Nephron progenitor cell (in vitro differentiated cells): ENCODE measurements around the gene SGPL1.

Source experiments
- DNase-seq: peaks from one replicate; pipeline ENCODE4 v3.0.0; 2021
- H3K27ac Mint-ChIP-seq: 2 replicates; pipeline ENCODE4 v1.8.0; 2021; ENCODE audit warnings: mild to moderate bottlenecking, moderate library complexity, mixed read lengths
- H3K27me3 Mint-ChIP-seq: 2 replicates; pipeline ENCODE4 v1.8.0; 2021; ENCODE audit warnings: mild to moderate bottlenecking, low read depth, mixed read lengths; ENCODE audit not compliant: poor library complexity
- H3K36me3 Mint-ChIP-seq: 2 replicates; pipeline ENCODE4 v1.8.0; 2021; ENCODE audit warnings: low read depth, mixed read lengths
- H3K4me1 Mint-ChIP-seq: 2 replicates; pipeline ENCODE4 v1.8.0; 2021; ENCODE audit warnings: mixed read lengths
- H3K4me3 Mint-ChIP-seq: 2 replicates; pipeline ENCODE4 v1.8.0; 2021; ENCODE audit warnings: mild to moderate bottlenecking, moderate library complexity, mixed read lengths
- H3K9me3 Mint-ChIP-seq: 2 replicates; pipeline ENCODE4 v1.8.0; 2021; ENCODE audit warnings: mild to moderate bottlenecking, moderate library complexity, mixed read lengths
- TF ChIP-seq, protein P1 (sequence below): fragments of 200-600 bp; sonication (generic); IDR thresholded peaks from 2 replicates; pipeline ENCODE4 v1.5.0; 2021; ENCODE audit warnings: antibody characterized with exemption

Gene SGPL1

DNA sequence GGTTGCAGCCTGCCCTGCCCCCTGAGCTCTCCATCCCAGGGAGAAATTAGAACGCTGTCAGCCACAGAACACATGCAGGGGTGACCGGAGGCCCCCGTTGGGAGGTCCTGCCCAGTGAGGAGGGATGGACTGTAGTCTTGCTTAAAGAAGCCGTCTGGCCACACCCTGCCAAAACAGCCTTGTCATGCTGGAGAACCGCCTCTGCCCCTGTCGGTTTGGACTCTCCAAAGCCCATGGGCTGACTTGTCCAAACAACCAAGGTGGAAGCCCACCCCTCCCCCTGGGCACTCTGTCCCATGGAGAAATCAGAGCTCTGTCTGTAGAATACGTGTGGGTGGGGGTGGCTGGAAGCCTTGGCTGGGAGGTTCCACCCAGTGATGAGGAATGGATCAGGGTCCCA, 17.9 kb upstream of the SGPL1 start:
- TF ChIP-seq, protein P1, sequence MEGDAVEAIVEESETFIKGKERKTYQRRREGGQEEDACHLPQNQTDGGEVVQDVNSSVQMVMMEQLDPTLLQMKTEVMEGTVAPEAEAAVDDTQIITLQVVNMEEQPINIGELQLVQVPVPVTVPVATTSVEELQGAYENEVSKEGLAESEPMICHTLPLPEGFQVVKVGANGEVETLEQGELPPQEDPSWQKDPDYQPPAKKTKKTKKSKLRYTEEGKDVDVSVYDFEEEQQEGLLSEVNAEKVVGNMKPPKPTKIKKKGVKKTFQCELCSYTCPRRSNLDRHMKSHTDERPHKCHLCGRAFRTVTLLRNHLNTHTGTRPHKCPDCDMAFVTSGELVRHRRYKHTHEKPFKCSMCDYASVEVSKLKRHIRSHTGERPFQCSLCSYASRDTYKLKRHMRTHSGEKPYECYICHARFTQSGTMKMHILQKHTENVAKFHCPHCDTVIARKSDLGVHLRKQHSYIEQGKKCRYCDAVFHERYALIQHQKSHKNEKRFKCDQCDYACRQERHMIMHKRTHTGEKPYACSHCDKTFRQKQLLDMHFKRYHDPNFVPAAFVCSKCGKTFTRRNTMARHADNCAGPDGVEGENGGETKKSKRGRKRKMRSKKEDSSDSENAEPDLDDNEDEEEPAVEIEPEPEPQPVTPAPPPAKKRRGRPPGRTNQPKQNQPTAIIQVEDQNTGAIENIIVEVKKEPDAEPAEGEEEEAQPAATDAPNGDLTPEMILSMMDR: no peak
- no peak overlapping the region for H3K27ac Mint-ChIP-seq
- no peak overlapping the region for H3K4me3 Mint-ChIP-seq
- H3K36me3 Mint-ChIP-seq: no peaks in the 10 kb centered on the region
- H3K9me3 Mint-ChIP-seq: peaks cover 23% of the 10 kb centered on the region
- H3K27me3 Mint-ChIP-seq: peaks cover 14% of the 10 kb centered on the region
- DNase-seq: no peak
- H3K4me1 Mint-ChIP-seq: no peaks in the 10 kb centered on the region

DNA sequence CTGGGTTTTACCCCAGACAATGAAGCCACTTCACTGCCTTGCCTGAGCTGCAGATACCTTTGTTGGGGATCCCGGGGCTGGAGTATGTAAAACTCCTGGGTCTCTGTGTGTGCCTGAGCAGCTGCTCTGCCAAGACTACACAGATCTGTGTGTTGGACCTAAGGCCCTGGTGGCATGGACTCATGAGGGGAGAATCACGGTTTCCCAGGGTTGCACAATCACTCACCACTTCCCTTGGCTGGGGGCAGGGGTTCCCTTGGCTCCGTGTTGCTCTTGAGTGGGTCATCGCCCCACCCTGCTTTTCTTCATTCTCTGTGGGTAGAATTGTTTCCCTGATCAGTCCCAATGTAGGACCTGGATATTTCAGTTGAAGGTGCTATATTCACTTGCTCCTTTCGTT, 16.6 kb upstream of the SGPL1 start:
- TF ChIP-seq, protein P1: no peak
- no peak overlapping the region for H3K4me3 Mint-ChIP-seq
- H3K27ac Mint-ChIP-seq: no peak overlapping the region
- H3K9me3 Mint-ChIP-seq: peaks cover 26% of the 10 kb centered on the region
- peaks cover 12% of the 10 kb centered on the region for H3K27me3 Mint-ChIP-seq
- no peaks in the 10 kb centered on the region for H3K4me1 Mint-ChIP-seq
- no peaks in the 10 kb centered on the region for H3K36me3 Mint-ChIP-seq
- DNase-seq: no peak

DNA sequence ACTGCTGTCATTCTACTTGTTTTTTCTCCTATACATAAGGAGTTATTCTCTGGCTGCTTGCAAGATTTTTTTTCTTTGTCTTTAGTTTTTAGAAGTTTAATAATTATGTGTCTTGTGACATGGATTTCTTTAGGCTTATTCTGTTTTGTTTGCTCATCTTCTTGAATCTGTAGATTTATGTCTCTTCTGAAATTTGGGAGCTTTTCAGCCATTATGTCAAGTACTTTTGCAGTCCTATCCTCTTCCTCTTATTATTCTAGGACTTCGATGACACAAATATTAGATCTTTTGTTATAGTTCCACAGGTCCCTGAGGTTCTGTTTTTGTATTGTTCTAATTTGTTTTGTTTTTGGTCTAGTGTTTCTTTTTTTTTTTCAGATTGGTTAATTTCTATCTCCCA, 13.9 kb upstream of the SGPL1 start:
- no peak overlapping the region for H3K4me3 Mint-ChIP-seq
- no peak overlapping the region for H3K27ac Mint-ChIP-seq
- TF ChIP-seq, protein P1: no peak
- DNase-seq: no peak
- H3K27me3 Mint-ChIP-seq: peaks cover 9% of the 10 kb centered on the region
- H3K9me3 Mint-ChIP-seq: peaks cover 20% of the 10 kb centered on the region
- no peaks in the 10 kb centered on the region for H3K4me1 Mint-ChIP-seq
- H3K36me3 Mint-ChIP-seq: no peaks in the 10 kb centered on the region

DNA sequence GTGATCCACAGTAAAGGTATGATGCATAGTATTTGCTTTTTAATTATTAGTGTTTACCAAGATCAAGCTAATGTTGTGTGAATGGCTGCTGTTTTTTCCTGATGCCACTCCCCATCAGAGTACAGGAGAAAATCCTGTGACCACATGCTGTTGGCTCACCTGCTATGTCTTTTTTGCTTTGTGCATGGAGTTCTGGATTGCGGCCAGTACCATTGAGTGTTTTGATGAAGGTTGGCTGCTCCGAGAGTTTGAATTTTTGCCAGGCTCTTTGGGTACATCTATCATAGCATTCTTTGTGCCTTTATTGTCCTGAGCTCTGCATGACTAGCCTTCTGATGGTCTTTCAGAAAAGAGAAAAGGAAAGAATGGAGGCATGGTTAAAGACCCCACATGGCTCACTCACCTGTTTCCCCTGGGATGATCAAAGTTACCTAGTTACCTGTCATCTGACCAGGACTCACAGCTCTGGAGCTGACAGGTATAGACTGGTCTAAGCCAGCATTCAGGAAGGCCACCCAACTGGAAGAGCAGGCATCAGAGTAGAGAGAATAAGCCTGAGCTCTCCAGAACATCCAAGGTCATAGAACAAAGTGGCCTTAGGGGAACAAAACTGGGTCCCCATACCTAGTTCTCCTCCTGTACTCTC, 11.8 kb upstream of the SGPL1 start:
- Mint-ChIP-seq H3K9me3 (peaks cover 13% of the 10 kb centered on the region), H3K4me1 (peaks cover 3% of the 10 kb centered on the region), H3K27ac (no peak overlapping the region), H3K4me3 (no peak overlapping the region), H3K36me3 (no peaks in the 10 kb centered on the region), H3K27me3 (peaks cover 7% of the 10 kb centered on the region)
- TF ChIP-seq, protein P1: no peak
- DNase-seq: no peak

DNA sequence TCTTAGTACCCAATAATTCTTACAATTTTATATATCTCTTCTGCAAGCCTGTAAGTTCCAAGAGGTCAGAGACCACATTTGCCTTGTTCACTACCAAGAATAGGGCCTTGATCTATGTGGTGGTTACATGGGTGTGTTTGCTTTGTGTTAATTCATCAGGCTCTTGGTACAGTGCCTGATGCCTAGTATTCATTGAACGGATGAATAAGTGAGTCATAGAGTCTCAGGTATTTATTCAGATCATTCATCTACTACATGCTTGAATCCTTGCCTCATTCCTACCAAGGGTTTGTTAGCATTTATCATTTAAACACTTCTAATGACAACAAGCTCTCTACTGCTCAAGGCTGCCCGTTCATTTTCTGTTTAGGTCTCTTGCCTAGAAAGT, 11.3 kb upstream of the SGPL1 start:
- TF ChIP-seq, protein P1: no peak
- Mint-ChIP-seq H3K4me1 (peaks cover 6% of the 10 kb centered on the region), H3K36me3 (no peaks in the 10 kb centered on the region), H3K9me3 (peaks cover 13% of the 10 kb centered on the region), H3K27me3 (peaks cover 8% of the 10 kb centered on the region), H3K4me3 (no peak overlapping the region), H3K27ac (no peak overlapping the region)
- DNase-seq: no peak

DNA sequence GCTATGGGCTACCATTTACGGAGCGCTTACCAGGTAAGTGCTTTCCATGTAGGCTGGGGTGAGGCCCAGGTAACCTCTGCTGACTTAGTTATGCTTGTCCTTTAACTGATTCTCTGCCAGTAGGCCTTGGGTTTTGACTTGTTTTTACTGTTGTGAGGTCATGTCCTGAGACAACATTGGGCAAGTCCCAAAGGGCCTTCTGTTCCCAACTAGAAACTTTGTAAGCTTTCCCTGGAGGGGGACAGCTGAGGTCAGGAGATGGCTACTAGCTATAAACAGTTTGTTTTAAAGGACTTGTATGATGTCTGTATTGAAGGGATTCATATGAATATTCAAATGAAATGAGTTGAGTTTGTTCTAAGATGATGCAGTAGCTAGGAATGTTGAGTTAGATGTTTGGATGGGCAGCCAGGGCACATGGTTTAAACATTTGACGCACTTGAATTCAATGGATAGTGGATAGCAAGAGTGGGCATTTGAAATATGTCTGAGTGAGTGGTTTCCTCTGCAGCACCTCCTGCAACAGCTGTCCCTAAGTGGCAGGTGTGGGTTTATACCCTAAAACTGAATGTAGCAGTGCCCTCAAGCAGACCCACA, 10.0 kb upstream of the SGPL1 start:
- TF ChIP-seq, protein P1: no peak
- H3K27me3 Mint-ChIP-seq: peaks cover 7% of the 10 kb centered on the region
- no peak for DNase-seq
- no peak overlapping the region for H3K27ac Mint-ChIP-seq
- H3K4me3 Mint-ChIP-seq: no peak overlapping the region
- peaks cover 13% of the 10 kb centered on the region for H3K9me3 Mint-ChIP-seq
- H3K36me3 Mint-ChIP-seq: no peaks in the 10 kb centered on the region
- H3K4me1 Mint-ChIP-seq: peaks cover 6% of the 10 kb centered on the region
